HG02885 (cell line): ENCODE measurements around the gene PCBP2.
"Not testable (repeated sequence)": the region's sequence is repeated elsewhere in the genome, so short reads cannot be mapped to it uniquely, and the experiment has no call there.

Experiments used
- ATAC-seq: cut with Tn5 transposase; IDR thresholded peaks from one replicate; pipeline ENCODE4 v1.9.1; 2021; ENCODE audit warnings: mild to moderate bottlenecking; ENCODE audit not compliant: unreplicated experiment, poor library complexity

Gene PCBP2

DNA sequence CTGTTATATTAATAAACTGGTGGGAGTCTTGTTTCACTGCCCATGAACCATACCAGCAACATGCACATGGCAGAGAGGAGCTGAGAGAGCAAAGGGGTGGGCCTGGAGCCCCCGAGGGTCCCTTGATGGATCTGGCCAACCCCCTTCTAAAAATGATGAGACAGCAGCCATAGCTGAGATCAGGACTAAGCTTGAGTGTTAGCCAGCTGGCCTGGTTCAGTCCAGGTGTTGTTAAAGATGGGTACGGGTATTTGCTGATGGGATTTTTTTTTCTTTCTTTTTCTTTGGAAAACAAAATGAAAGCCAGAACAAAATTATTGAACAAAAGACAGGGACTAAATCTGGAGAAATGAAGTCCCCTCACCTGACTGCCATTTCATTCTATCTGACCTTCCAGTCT is 16.0 kb downstream of the PCBP2 start:
- ATAC-seq: no peak

DNA sequence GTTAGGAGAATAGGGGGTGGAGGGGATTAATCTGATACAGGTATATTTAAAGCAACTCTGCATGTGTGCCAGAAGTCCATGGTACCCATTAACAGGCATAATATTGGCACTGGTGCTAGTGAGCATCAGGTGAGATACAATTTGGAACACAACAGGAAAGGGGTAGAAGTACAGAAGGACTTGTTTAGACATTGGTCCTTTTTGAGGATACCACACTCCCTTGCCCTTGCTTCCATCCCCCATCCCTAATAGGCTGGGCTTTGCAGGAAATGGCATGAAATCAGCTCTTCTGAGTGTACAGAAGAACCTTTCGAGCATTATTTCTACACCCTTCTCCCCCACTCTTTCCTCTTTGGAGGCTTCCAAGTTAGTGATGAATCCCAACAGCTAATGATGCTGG is 16.4 kb downstream of the PCBP2 start:
- ATAC-seq: no peak

DNA sequence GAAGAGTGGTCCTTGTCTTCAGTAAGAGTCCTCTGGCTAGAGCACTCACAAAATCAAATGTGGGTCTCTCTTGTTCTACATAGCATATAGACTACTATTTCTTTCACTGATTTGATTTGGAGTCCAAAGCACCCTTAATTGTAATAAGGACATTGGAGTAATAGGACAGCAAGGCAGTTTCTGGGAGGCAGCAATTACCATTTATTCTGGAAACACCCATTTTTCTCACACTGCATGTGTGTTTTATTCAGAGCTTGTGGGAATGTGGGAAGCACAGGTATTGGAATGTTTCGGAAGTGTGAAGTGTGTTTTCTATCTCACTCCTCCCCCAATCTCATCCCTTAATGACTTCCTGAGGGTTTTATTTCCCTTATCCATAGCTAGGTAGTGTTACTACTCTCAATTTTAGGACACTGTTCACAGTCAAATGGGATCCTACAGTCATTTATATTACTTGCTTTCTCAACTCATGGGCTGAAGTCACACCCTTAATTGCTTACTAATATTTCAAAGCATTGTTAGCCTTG is 20.2 kb downstream of the PCBP2 start:
- ATAC-seq: no peak

DNA sequence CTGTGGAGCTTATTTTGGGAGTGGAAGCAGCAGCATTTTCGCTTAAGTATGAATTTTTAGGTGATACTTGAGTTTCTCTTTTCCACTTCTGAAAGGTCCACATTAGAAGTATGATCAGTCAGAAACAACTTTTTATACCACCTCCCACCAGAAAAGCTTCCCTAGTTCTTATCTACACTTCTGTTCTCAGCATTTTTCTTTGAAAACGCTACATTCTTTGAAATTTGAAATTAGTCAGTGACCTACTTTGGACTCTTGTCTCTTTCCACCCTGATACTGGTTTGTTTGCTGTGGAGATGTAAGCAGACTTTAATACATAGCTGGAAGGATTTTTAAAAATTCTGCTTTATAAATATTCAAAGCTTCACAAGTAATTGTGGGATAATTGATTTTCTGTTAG is 22.2 kb downstream of the PCBP2 start:
- ATAC-seq: no peak

DNA sequence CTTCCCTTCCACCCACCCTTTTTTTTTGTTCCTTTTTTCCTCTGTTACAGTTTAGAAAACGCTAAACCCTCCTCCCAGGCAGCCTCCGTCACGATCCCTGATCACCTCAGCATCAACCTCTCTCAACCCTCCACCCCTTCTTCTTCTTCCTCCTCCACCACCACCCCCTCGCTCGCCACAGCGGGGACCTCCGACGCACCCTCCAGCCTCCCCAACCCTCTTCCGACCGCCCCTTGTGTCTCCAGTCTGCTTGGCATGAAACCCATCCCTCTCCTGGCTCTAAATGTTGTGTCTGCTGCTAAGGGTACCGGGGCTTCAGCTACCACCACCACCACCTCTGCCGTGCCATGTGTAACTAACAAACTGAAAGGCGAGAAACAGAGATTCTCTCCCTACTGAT is 22.9 kb downstream of the PCBP2 start:
- no peak for ATAC-seq

DNA sequence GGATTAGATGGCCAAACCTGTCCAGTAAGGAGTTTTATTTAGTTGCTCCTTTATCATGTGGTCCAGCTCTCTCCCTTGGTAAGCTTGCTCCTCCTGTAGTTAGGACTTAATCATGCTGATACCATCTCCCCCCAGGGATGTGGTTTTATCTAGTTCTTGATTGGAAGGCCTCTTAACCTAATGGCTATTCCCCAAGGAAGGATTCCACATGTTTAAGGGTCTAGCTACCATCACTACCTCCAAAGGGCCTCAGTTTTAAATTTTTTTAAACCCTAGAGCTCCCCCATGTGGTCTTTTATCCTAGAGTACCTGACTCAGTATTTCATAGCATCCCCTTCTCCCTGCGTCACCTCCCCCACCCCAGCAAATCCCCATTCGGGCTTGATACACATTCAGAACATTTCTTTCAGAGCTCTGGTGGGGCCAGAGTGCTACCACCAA is 24.9 kb downstream of the PCBP2 start:
- no peak for ATAC-seq

DNA sequence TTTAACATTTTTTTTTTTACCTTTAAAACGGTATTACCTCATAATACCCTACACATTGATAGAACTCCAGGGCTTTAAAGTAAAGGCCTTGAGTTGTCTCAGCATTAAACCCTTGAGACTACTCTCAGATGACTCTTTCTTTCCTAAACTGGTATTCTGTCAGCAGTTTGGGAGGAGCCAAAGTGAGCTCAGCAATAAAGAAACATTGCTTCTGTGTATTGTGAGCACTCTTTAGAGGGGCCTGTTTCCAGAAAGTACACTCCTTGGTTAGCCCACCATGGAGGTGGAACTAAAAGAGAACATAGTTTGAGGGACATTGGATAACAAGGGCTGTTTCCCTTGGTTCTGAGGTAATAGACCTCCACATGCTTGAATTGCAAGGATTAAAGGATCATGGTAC is 27.0 kb downstream of the PCBP2 start:
- no peak for ATAC-seq

DNA sequence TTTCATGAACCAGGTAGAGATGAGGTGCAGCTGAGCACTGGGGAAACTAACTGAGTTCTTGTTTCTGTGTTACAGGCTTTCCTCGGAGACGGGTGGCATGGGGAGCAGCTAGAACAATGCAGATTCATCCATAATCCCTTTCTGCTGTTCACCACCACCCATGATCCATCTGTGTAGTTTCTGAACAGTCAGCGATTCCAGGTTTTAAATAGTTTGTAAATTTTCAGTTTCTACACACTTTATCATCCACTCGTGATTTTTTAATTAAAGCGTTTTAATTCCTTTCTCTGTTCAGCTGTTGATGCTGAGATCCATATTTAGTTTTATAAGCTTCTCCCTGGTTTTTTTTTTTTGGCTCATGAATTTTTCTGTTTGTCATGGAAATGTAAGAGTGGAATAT is 27.4 kb downstream of the PCBP2 start:
- no peak for ATAC-seq

DNA sequence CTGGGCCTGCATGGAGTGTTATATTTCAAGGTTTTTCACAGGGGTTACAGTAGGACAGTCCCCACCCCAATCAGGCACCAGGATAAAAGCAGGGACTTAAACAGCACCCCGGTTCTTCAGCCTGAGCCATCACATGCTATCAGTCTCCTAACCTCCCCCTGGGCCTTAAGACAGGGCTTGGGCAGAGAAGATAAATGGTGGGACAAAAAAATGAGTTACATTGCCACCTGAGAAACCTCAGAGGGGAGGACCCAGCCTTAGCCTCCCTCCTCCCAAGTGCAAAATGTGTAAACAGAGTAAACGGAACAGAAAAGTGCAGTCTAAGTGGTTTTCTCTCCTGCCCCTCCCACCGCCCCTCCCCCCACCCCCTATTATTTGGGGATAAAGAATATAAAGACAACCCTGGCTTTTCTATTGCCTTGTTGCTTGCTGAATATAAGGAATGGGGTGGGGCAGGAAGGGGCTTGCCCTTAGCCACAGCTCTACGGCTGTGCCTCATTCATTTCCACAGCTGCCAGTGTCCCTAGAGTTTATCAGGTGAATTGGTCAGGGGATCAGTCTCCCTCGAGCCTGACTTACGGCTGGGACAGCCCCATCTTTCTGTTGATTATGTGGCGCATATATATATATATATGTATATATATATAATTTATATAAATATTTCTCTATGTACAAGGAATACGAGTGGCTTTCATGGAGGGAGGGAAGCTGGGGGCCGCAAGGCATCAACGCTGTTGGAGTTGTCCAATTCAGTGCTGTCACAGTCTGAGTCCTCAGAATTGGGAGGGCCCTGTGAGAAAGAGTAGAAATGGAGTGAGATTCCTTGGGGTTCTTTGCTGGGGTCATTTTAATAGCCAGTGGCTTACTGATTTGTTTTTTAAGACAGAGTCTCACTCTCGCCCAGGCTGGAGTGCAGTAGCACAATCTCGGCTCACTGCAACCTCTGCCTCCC is 28.9 kb downstream of the PCBP2 start:
- ATAC-seq: no peak

DNA sequence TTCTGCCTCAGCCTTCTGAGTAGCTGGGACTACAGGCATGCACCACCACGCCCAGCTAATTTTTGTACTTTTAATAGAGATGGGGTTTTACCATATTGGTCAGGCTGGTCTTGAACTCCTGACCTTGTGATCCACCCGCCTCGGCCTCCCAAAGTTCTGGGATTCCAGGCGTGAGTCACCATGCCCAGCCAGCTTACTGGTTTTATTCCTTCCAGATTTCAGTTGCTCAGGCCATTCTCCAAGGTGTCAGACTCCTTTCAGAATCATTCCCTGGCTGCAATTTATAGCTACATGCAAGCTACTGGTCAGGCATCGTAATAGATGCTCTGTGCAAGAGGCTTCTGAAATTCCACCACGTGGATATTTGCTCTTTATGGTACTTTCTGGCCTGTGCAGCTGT is 29.6 kb downstream of the PCBP2 start:
- not testable (repeated sequence) for ATAC-seq

DNA sequence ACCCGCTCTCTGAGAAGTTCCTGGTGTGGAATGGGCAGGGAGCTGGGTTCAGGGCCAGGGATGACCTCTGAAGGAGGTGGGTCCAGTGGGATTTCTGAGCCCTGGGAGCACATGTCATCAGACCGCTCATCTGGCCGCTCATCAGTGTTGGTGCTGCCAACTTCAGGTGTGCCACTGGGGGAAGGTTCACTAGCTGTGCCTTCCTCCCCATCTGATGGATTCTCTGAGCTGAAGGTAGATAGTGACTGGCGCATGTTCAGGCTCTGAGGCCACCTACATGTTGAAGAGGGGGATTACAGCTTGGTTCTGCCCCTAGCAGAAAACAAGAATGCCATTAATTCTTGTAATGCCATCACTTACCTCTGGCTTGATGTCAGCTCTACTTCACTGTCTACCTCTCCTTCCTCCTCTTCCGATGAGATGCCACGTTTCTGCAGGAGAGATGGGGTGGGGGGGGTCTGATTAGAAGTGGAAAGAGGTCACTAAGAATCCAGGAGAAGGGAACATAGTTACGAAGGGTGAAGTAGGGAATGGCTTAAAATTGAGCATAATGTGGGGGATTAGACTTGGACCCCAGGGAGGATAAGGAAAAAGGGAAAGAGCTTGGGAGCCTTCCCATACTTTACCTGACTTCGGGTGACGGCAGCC is 30.2 kb downstream of the PCBP2 start:
- ATAC-seq: no peak

DNA sequence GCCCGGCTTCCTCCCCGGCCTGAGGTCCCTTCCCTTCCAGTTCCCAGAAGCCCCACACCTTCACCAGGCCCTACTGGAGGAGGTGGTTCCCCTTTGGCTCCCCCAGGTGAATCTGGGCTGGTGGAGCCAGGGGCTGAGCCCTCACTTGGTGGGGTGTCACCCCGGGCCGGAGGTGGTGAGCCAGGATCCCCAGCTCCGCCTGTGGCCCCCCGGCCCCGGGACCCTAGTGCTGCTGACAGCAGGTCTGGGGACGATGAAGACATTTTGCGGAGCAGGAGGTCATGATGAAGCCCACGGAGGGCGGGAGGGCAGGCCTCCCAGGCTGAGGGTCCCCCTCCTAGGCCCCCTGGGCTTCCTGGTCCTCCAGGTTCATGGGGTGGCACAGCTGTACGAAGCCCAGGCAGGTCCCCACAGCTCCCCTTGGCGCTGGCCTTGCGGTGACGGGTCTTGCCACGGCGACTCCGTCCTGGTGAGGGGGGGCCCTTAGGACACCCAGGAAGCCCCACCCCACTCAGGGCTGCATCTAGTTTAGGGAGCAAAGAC is 30.8 kb downstream of the PCBP2 start:
- no peak for ATAC-seq

DNA sequence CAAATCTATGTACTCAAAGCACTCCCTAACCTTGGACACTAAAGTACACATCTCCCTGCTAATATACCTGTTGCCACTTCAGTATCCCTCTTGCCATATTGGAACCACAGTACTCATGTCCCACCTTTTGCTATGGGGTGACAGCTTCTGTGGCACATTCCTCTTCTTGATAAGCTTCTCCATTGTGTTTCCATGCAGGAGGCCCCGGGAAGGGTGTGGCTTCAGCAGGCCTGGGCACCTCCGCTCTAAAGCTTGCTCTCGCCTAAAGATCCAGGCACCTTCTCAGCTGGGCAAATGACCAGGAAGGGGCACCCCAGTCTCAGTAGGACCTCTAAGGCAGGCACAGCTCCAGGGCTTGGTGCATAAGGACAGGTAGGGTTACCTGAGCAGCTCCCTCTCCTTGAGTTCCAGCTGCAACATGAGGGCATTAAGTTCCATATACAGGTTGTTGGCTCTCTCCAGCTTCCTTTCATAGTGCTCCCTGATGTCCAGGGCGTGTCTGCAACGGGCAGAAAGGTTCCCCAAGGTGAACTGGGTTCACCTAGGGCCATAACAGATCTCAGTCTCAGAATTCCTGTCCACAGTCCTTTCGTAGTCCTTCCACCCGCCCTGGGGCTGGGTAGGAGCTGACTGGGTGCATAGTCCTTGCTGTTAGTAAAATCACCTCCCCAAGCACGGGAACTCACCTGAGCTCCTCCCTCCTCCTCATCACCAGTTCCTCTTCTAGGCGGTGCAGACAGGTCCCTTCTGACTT is 31.5 kb downstream of the PCBP2 start:
- no peak for ATAC-seq

DNA sequence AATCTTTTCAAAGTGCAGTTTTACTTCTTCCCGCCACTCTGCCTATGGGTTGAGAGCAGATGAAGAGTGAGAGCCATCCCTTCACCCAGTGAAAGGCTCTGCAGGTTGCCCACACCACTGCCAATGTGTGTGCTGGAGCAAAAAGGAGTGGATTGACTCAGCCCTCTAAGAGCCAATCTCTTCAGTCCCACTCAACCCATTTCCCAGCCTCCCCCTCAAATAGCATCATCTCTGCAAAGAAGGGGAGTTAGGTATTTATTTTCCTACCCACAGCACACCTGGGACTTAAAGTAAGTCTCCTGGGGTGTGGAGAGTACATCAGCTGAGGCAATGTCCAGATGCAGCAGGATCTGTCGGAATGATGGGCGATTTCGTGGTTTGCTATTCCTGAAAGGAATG is 32.1 kb downstream of the PCBP2 start:
- no peak for ATAC-seq

DNA sequence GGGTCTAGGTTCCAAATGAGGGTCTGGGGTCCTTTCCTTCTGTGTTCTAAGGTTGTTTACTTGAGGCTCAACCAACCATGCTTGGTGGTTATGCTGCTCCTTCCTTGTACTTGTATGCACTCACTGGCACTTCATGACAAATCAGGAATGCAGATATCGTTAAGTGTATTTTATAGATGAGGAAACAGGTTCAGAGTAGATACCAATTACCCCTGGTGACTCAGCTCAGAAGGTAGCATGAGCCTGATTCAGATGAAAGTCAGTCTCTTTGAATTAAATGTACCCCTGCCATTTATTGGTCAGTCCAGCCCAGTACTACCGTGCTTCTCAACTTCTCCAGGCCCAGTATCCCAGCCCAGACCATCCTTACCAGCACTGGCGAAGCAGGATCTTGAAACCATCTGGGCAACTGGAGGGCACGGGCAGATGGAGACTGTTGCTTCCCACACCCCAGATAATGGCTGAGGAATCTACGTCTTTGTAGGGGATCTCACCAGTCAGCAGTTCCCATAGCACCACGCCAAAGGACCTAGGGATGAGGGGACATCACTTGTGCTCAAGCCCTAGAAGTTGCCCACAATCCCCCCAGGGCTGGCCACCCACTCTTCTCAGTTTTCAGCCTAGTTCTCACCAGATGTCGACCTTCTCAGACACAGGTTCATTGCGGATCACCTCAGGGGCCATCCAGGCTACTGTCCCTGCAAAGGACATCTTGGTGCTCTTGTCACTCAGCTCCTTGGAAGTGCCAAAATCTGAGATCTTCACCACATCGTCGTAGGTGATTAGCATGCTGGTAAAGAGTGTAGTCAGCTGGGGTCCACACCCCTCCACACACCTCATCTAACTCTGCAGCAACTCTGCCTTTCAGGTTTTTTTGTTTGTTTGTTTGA is 33.0 kb downstream of the PCBP2 start:
- ATAC-seq: no peak

DNA sequence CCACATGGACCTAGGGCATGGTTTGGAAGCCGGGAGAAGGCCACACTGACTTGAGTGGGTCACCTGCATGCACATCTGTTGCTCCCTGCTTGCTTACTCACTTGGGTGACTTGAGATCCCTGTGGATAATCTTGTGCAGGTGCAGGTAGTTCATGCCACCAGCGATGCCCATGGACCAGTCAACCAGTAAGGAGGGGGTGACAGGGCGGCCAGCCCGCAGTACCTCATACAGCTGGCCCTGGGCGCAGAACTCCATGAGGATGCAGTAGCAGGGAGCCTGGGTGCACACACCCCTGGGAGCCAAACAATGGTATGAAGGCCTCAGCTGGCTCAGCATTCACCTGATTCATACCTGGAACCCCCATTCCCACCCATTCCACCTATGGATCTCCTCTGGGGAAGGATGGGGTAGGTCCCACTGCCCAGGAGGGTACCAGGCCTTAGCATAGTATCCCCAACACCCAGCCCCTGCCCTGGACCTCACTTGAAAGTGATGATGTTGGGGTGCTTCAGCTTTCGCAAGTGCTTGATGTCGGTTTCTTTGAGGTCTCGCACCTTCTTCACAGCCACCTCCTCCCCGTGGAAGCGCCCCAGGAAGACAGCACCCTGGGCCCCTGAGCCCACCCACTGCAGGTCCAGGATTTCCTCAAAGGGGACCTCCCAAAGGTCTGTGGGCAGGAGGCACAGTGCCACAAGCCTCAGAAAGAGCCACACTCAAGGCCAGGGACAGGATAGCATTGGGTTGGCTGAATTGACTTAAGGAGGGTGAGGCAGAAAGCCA is 34.2 kb downstream of the PCBP2 start:
- no peak for ATAC-seq

DNA sequence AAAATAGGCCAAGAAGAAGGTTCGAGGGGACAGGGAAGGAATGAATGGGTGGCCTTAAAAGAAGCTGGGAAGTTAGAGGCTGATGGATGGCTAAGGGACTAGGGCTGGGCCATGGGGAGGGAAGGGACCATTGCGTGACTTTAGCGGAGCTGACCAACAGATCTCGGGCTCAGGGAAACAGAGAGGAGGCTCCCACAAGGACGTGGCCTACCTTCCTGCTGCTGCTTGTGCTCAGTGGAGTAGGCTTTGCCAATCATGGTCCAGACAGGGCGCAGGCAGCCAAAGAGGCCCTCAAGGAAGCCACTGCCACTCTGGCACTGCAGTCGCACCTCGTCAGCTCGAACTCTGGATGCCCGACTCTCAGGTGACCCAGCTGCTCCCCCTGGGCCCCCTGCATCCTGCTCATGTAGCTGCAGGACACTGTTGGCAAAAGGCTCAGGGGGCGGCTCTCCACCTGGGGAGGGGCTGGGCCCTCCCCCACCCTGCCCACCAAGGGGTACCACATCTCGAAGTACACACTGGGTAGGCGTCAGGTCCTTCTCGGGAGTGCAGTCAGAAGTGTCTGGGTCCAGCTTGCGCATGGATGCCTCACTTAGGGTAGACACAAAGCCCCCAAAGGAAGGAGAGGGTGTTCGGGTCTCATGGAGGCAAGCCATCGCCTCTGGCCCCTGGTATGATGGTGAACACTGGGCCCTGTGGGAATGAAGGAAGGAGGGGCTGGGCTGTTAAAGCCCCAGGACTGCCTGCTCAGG is 35.0 kb downstream of the PCBP2 start:
- ATAC-seq: no peak

DNA sequence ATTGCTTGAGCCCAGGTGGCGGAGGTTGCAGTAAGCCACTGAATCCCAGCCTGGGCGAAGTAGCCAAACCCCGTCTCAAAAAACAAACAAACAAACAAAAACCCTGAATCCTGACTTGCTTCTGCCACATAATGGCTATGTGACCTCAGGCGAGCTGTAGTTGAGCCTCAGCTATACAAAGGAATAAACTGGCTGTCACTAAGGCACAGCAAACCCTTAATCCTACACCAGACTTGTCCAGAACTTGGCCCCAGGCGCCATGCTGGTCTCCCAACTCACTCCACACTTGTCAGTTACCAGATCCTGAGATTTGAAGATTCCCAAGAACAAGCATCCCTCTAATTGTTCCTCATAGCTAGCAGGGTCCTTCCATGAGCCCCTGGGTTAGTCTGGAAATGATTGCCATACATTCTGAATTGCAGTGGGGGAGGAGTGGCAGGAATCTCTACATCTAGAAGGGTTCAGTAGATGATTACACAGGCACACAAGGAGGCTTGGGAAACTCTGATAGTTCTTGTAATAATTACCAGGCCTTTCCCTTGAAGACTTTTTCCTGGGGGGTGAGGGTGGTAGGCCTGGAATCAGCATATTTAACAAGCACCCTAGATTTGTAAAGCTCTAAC is 37.5 kb downstream of the PCBP2 start:
- no peak for ATAC-seq
